Uterus (tissue), 2 donors: ENCODE results near the gene CARD10.

Experiments
- POLR2A ChIP-seq, 2 donors: fragments of 450-650 bp; IDR thresholded peaks; one replicate each; pipeline ENCODE4 v1.6.1; 2016; ENCODE audit warnings: antibody characterized with exemption in 2 of 2, mild to moderate bottlenecking in 1 of 2, moderate library complexity in 1 of 2
- TF ChIP-seq, protein P1 (sequence below), 4 experiments: fragments of 200-600 bp in 2 of 4; fragments of 450-650 bp in 2 of 4; sonication (generic) in 2 of 4; IDR thresholded peaks; one replicate each; pipeline ENCODE4 v1.5.1; 2016 to 2019; ENCODE audit warnings: antibody characterized with exemption in 4 of 4, mild to moderate bottlenecking in 2 of 4, moderate library complexity in 1 of 4

DNA sequence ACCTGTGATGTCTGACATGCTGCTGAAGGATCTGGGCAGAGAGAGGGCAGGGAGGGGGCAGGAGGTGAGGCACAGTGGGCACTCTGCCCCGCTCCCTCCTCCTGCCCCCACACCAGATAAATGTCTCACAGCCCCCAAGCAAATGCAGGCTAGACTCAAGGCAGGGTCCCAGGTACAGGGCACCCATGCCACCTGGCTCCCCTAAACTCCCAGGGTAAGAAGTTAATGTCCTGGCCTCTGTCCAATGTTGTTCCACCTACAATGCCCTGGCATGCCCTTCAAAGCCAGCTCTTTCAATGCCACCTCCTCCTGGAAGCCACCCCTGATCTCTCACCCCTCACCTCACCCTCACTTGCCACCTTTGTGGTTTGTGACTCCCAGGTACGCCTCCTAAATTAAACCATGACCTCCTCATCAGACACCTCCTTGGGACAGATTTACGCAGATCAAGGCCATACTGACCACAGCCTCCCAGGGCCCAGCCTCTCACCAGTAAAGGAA, 16.0 kb downstream of the CARD10 start:
- TF ChIP-seq, protein P1, sequence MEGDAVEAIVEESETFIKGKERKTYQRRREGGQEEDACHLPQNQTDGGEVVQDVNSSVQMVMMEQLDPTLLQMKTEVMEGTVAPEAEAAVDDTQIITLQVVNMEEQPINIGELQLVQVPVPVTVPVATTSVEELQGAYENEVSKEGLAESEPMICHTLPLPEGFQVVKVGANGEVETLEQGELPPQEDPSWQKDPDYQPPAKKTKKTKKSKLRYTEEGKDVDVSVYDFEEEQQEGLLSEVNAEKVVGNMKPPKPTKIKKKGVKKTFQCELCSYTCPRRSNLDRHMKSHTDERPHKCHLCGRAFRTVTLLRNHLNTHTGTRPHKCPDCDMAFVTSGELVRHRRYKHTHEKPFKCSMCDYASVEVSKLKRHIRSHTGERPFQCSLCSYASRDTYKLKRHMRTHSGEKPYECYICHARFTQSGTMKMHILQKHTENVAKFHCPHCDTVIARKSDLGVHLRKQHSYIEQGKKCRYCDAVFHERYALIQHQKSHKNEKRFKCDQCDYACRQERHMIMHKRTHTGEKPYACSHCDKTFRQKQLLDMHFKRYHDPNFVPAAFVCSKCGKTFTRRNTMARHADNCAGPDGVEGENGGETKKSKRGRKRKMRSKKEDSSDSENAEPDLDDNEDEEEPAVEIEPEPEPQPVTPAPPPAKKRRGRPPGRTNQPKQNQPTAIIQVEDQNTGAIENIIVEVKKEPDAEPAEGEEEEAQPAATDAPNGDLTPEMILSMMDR (IDR thresholded peaks at IDR 0.05): no peak
- no peak for TF ChIP-seq POLR2A (IDR thresholded peaks at IDR 0.05)
